Omental fat pad (tissue), 4 donors: ENCODE data around the gene POLD2. TPM values are rescaled to one million over a fixed set of nuclear protein-coding genes. Genes with fewer than 3 reads are reported as not detected.

Experiments used
- ATAC-seq: fragments of 150-250 bp; one replicate; pipeline ENCODE4 v1.9.1; 2016; ENCODE audit warnings: mild to moderate bottlenecking, moderate library complexity; ENCODE audit not compliant: low FRiP score
- DNase-seq: peaks from one replicate; pipeline ENCODE4 v3.0.0-alpha.2; 2019; ENCODE audit warnings: low spot score
- CTCF ChIP-seq, 3 donors: fragments of 450-650 bp; IDR thresholded peaks; one replicate each; pipeline ENCODE4 v1.5.1; 2016 to 2017; ENCODE audit warnings: antibody characterized with exemption in 3 of 3, mild to moderate bottlenecking in 3 of 3, moderate library complexity in 2 of 3
- total RNA-seq, 4 donors: library from RNA; depleted of rRNA; stranded (reverse); fragments of >200 nt; gene quantifications; one replicate each; pipeline ENCODE4 v1.1.0, GENCODE V29; 2016

Gene POLD2
- total RNA-seq, 4 donors from 2014 or later = 41.9 to 71.3 (median 44.2) TPM

GRCh38 chr7:44097064-44097932 is 26.1 kb downstream of the POLD2 start:
- ATAC-seq (no peak), DNase-seq (no peak)
- TF ChIP-seq CTCF (IDR thresholded peaks at IDR 0.05) = no peak

- DNase-seq = no peak
- ATAC-seq = no peak
- TF ChIP-seq CTCF (IDR thresholded peaks at IDR 0.05) = no peak
These were observed 26.9 kb downstream of the POLD2 start for GRCh38 chr7:44096326-44096881.

GRCh38 chr7:44095781-44096180 is 27.6 kb downstream of the POLD2 start:
- ATAC-seq = no peak
- DNase-seq = no peak
- TF ChIP-seq CTCF (IDR thresholded peaks at IDR 0.05) = no peak

GRCh38 chr7:44094883-44095592 is 28.3 kb downstream of the POLD2 start:
- TF ChIP-seq CTCF (IDR thresholded peaks at IDR 0.05) = no peak
- ATAC-seq (no peak), DNase-seq (no peak)

- no peak for DNase-seq
- ATAC-seq = no peak
- no peak for TF ChIP-seq CTCF (IDR thresholded peaks at IDR 0.05)
These were observed 29.0 kb downstream of the POLD2 start for GRCh38 chr7:44094365-44094764.

- ATAC-seq (no peak), DNase-seq (no peak)
- no peak for TF ChIP-seq CTCF (IDR thresholded peaks at IDR 0.05)
These were observed 30.2 kb downstream of the POLD2 start for GRCh38 chr7:44093102-44093641.
